OCI-LY7 (cell line): ENCODE results near the gene DLGAP1. TPM values are rescaled to one million over a fixed set of nuclear protein-coding genes. Genes with fewer than 3 reads are reported as not detected.

Experiments used
- BruUV-seq: library from RNA; stranded (reverse); fragments of 400-500 nt; replicated peaks from 2 replicates; lab custom pipeline; 2021; lab: Mats Ljungman, UMichigan
- CTCF ChIA-PET: fragments of 300-600 bp; sonication (Branson Sonifier 250); formaldehyde crosslinking; loops from one replicate; lab custom pipeline; 2022; ENCODE audit warnings: antibody characterized with exemption; ENCODE audit not compliant: unreplicated experiment; lab: Charles Lee
- POLR2A ChIA-PET: fragments of 300-600 bp; sonication (Branson Sonifier 250); formaldehyde crosslinking; loops from one replicate; lab custom pipeline; 2022; ENCODE audit warnings: antibody characterized with exemption; lab: Charles Lee
- DNase-seq: peaks from one replicate; pipeline ENCODE4 v3.0.0-alpha.2; 2015; ENCODE audit warnings: low spot score
- H2AFZ ChIP-seq: fragments of 200-600 bp; sonication (generic), shearing (Covaris generic); 2 replicates; pipeline ENCODE4 v1.6.1; 2014; ENCODE audit warnings: mild to moderate bottlenecking, antibody characterized with exemption, low read length, moderate library complexity
- H3K27ac ChIP-seq: fragments of 200-600 bp; sonication (generic); 2 replicates; pipeline ENCODE4 v1.5.1; 2014; ENCODE audit warnings: mixed run types, low read depth, mild to moderate bottlenecking, moderate library complexity, low read length, inconsistent platforms; ENCODE audit not compliant: poor library complexity, severe bottlenecking
- H3K36me3 ChIP-seq: fragments of 200-600 bp; sonication (generic); 2 replicates; pipeline ENCODE4 v1.6.1; 2014; ENCODE audit warnings: mild to moderate bottlenecking, antibody characterized with exemption, low read length, moderate library complexity, mixed read lengths; ENCODE audit not compliant: insufficient read depth
- H3K4me1 ChIP-seq: fragments of 200-600 bp; sonication (generic); 2 replicates; pipeline ENCODE4 v1.5.1; 2014; ENCODE audit warnings: mild to moderate bottlenecking, low read length; ENCODE audit not compliant: insufficient read depth, poor library complexity, severe bottlenecking
- H3K4me2 ChIP-seq: fragments of 200-600 bp; sonication (generic); 2 replicates; pipeline ENCODE4 v1.6.1; 2014; ENCODE audit warnings: mild to moderate bottlenecking, low read length
- H3K4me3 ChIP-seq: fragments of 200-600 bp; sonication (generic); 2 replicates; pipeline ENCODE4 v1.5.1; 2014; ENCODE audit warnings: mild to moderate bottlenecking, low read depth, low read length; ENCODE audit not compliant: poor library complexity, severe bottlenecking
- H3K79me2 ChIP-seq: fragments of 200-600 bp; sonication (generic); 2 replicates; pipeline ENCODE4 v1.6.1; 2016; ENCODE audit warnings: low read depth, mild to moderate bottlenecking, low read length, moderate library complexity, mixed read lengths; ENCODE audit not compliant: insufficient read depth
- H3K9me2 ChIP-seq: fragments of 200-600 bp; sonication (generic); 2 replicates; pipeline ENCODE4 v1.6.1; 2016; ENCODE audit warnings: mild to moderate bottlenecking, low read length, mixed read lengths; ENCODE audit not compliant: insufficient read depth
- H3K9me3 ChIP-seq: fragments of 200-600 bp; sonication (generic); 2 replicates; pipeline ENCODE4 v1.6.1; 2014; ENCODE audit warnings: mild to moderate bottlenecking, mixed run types, low read length, mixed read lengths
- H4K20me1 ChIP-seq: fragments of 200-600 bp; sonication (generic); 2 replicates; pipeline ENCODE4 v1.6.1; 2014; ENCODE audit warnings: mild to moderate bottlenecking, antibody characterized with exemption, low read length, moderate library complexity, mixed read lengths; ENCODE audit not compliant: insufficient read depth
- EZH2phosphoT487 ChIP-seq: fragments of 200-600 bp; sonication (generic); IDR thresholded peaks from 2 replicates; pipeline ENCODE4 v1.6.1; 2018; ENCODE audit warnings: low read depth, borderline replicate concordance, mild to moderate bottlenecking, mixed run types, antibody characterized with exemption, low read length, moderate library complexity, mixed read lengths
- intact Hi-C: fragments of 100-400 bp; cut with micrococcal nuclease; formaldehyde crosslinking; loops from one replicate; pipeline ENCODE4 v1.10.0; 2022; ENCODE audit not compliant: unreplicated experiment
- total RNA-seq, 2 experiments: library from RNA; depleted of rRNA in 1 of 2; stranded (reverse); fragments of >200 nt in 1 of 2; shearing (Covaris generic) in 1 of 2; gene quantifications; 2 replicates each; pipeline ENCODE4 v1.2.3, GENCODE V29; 2014 to 2022
- TF ChIP-seq, protein P1 (sequence below): fragments of 200-600 bp; sonication (generic); conservative IDR thresholded peaks from 2 replicates; pipeline ENCODE4 v1.5.1; 2014; ENCODE audit warnings: mild to moderate bottlenecking, antibody characterized with exemption, low read length, moderate library complexity, mixed read lengths

DLGAP1 gene
- total RNA-seq, 2 experiments from 2014 or later = 0.22 TPM; not detected in 1

- CTCF ChIA-PET = no interaction called here
- no peaks in the 10 kb centered on the region for H4K20me1 ChIP-seq
- POLR2A ChIA-PET = interaction anchor here (0.7 to 1.4 kb wide), 3 partner anchors 10 to 130 kb away, joined by 3 to 5 read pairs (median 3); no protein-coding TSS in a partner anchor
- no TSS peak for BruUV-seq
- no peaks in the 10 kb centered on the region for H3K9me3 ChIP-seq
- no peaks in the 10 kb centered on the region for H3K9me2 ChIP-seq
- H3K79me2 ChIP-seq = no peaks in the 10 kb centered on the region
- intact Hi-C loops = no loop called here
- TF ChIP-seq, protein P1, sequence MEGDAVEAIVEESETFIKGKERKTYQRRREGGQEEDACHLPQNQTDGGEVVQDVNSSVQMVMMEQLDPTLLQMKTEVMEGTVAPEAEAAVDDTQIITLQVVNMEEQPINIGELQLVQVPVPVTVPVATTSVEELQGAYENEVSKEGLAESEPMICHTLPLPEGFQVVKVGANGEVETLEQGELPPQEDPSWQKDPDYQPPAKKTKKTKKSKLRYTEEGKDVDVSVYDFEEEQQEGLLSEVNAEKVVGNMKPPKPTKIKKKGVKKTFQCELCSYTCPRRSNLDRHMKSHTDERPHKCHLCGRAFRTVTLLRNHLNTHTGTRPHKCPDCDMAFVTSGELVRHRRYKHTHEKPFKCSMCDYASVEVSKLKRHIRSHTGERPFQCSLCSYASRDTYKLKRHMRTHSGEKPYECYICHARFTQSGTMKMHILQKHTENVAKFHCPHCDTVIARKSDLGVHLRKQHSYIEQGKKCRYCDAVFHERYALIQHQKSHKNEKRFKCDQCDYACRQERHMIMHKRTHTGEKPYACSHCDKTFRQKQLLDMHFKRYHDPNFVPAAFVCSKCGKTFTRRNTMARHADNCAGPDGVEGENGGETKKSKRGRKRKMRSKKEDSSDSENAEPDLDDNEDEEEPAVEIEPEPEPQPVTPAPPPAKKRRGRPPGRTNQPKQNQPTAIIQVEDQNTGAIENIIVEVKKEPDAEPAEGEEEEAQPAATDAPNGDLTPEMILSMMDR = no peak
- no peak for TF ChIP-seq EZH2phosphoT487
- no peak overlapping the region for H3K4me3 ChIP-seq
- H3K4me1 ChIP-seq = peaks cover 10% of the 10 kb centered on the region
- H3K4me2 ChIP-seq = no peak overlapping the region
- H2AFZ ChIP-seq = no peak overlapping the region
- no peaks in the 10 kb centered on the region for H3K36me3 ChIP-seq
- no peak overlapping the region for H3K27ac ChIP-seq
- no peak for DNase-seq
Measured at GRCh38 chr18:3480827-3481573, 974.1 kb downstream of the DLGAP1 start.

- H3K9me2 ChIP-seq = no peaks in the 10 kb centered on the region
- ChIA-PET CTCF (no interaction called here), POLR2A (interaction anchor here (0.7 to 1.0 kb wide), 3 partner anchors 10 to 184 kb away, joined by 3 to 4 read pairs (median 3); no protein-coding TSS in a partner anchor)
- H3K27ac ChIP-seq = no peak overlapping the region
- no TSS peak for BruUV-seq
- no peaks in the 10 kb centered on the region for H4K20me1 ChIP-seq
- H2AFZ ChIP-seq = no peak overlapping the region
- intact Hi-C loops = no loop called here
- H3K4me3 ChIP-seq = no peak overlapping the region
- H3K4me2 ChIP-seq = no peak overlapping the region
- H3K9me3 ChIP-seq = no peaks in the 10 kb centered on the region
- TF ChIP-seq, protein P1 = no peak
- no peaks in the 10 kb centered on the region for H3K36me3 ChIP-seq
- H3K4me1 ChIP-seq = peaks cover 10% of the 10 kb centered on the region
- DNase-seq = no peak
- H3K79me2 ChIP-seq = no peaks in the 10 kb centered on the region
Measured at GRCh38 chr18:3479978-3480509, 975.1 kb downstream of the DLGAP1 start.
